Glutamatergic neuron (in vitro differentiated cells): ENCODE results near the gene CSGALNACT2. TPM values are rescaled to one million over a fixed set of nuclear protein-coding genes. Genes with fewer than 3 reads are reported as not detected.

ENCODE experiments used
- DNase-seq: peaks from one replicate; pipeline ENCODE4 v3.0.0; 2022
- H3K27ac Mint-ChIP-seq: one replicate; pipeline ENCODE4 v1.8.0; 2020; ENCODE audit warnings: mild to moderate bottlenecking, mixed read lengths, inconsistent platforms; ENCODE audit not compliant: unreplicated experiment
- H3K27me3 Mint-ChIP-seq: one replicate; pipeline ENCODE4 v1.8.0; 2020; ENCODE audit warnings: mild to moderate bottlenecking, moderate library complexity, mixed read lengths, inconsistent platforms; ENCODE audit not compliant: unreplicated experiment
- H3K36me3 Mint-ChIP-seq: one replicate; pipeline ENCODE4 v1.8.0; 2020; ENCODE audit warnings: mild to moderate bottlenecking, mixed read lengths, inconsistent platforms; ENCODE audit not compliant: unreplicated experiment
- H3K4me1 Mint-ChIP-seq: one replicate; pipeline ENCODE4 v1.8.0; 2020; ENCODE audit warnings: mild to moderate bottlenecking, low read depth, mixed read lengths, inconsistent platforms; ENCODE audit not compliant: unreplicated experiment
- H3K4me3 Mint-ChIP-seq: one replicate; pipeline ENCODE4 v1.8.0; 2020; ENCODE audit warnings: mild to moderate bottlenecking, mixed read lengths, inconsistent platforms; ENCODE audit not compliant: unreplicated experiment
- H3K9me3 Mint-ChIP-seq: one replicate; pipeline ENCODE4 v1.8.0; 2020; ENCODE audit warnings: mild to moderate bottlenecking, moderate library complexity, mixed read lengths, inconsistent platforms; ENCODE audit not compliant: unreplicated experiment
- CTCF ChIP-seq: fragments of 200-600 bp; sonication (generic); IDR thresholded peaks from one replicate; pipeline ENCODE4 v1.5.0; 2021; ENCODE audit not compliant: partially characterized antibody, unreplicated experiment
- total RNA-seq: library from RNA; stranded (reverse); fragmentation: NEBNext Ultra II Directional; extraction: Animal tissue kit (Norgen Biotek cat#: 25700); gene quantifications from one replicate; pipeline ENCODE4 v1.2.1, GENCODE V29; 2021; ENCODE audit not compliant: unreplicated experiment

Gene CSGALNACT2
- total RNA-seq, 1 donor from 2014 or later: 28.3 TPM

- DNase-seq: no peak
- Mint-ChIP-seq H3K27me3 (no peaks in the 10 kb centered on the region), H3K27ac (no peak overlapping the region), H3K4me3 (no peak overlapping the region), H3K36me3 (peaks cover under 1% of the 10 kb centered on the region), H3K9me3 (no peaks in the 10 kb centered on the region), H3K4me1 (peaks cover 15% of the 10 kb centered on the region)
- no peak for TF ChIP-seq CTCF
Measured at GRCh38 chr10:43153901-43154300, 15.7 kb downstream of the CSGALNACT2 start.

- H3K4me3 Mint-ChIP-seq: no peak overlapping the region
- TF ChIP-seq CTCF: no peak
- no peaks in the 10 kb centered on the region for H3K9me3 Mint-ChIP-seq
- no peak for DNase-seq
- H3K27me3 Mint-ChIP-seq: no peaks in the 10 kb centered on the region
- no peak overlapping the region for H3K27ac Mint-ChIP-seq
- peaks cover 15% of the 10 kb centered on the region for H3K4me1 Mint-ChIP-seq
- no peaks in the 10 kb centered on the region for H3K36me3 Mint-ChIP-seq
Measured at GRCh38 chr10:43155221-43155620, 17.0 kb downstream of the CSGALNACT2 start.

- TF ChIP-seq CTCF: no peak
- peaks cover 11% of the 10 kb centered on the region for H3K4me1 Mint-ChIP-seq
- no peaks in the 10 kb centered on the region for H3K36me3 Mint-ChIP-seq
- no peaks in the 10 kb centered on the region for H3K27me3 Mint-ChIP-seq
- H3K27ac Mint-ChIP-seq: no peak overlapping the region
- no peak for DNase-seq
- H3K4me3 Mint-ChIP-seq: no peak overlapping the region
- no peaks in the 10 kb centered on the region for H3K9me3 Mint-ChIP-seq
Measured at GRCh38 chr10:43155741-43156140, 17.5 kb downstream of the CSGALNACT2 start.

GRCh38 chr10:43156590-43157341 is 18.5 kb downstream of the CSGALNACT2 start:
- Mint-ChIP-seq H3K9me3 (no peaks in the 10 kb centered on the region), H3K36me3 (no peaks in the 10 kb centered on the region)
- TF ChIP-seq CTCF: no peak

GRCh38 chr10:43158636-43159035 is 20.4 kb downstream of the CSGALNACT2 start:
- TF ChIP-seq CTCF: no peak
- H3K9me3 Mint-ChIP-seq: no peaks in the 10 kb centered on the region
- H3K27me3 Mint-ChIP-seq: peaks cover 2% of the 10 kb centered on the region
- no peak overlapping the region for H3K27ac Mint-ChIP-seq
- H3K4me3 Mint-ChIP-seq: no peak overlapping the region
- H3K4me1 Mint-ChIP-seq: peaks cover 4% of the 10 kb centered on the region
- no peak for DNase-seq
- H3K36me3 Mint-ChIP-seq: no peaks in the 10 kb centered on the region

More at GRCh38 chr10:43156590-43157341, 18.5 kb downstream of the CSGALNACT2 start:
- DNase-seq: no peak
- peaks cover 3% of the 10 kb centered on the region for H3K4me1 Mint-ChIP-seq
- H3K27ac Mint-ChIP-seq: no peak overlapping the region
- no peak overlapping the region for H3K4me3 Mint-ChIP-seq
- no peaks in the 10 kb centered on the region for H3K27me3 Mint-ChIP-seq
